Large intestine (tissue), 3 donors: ENCODE results near the gene CLASP1. TPM values are rescaled to one million over a fixed set of nuclear protein-coding genes. Genes with fewer than 3 reads are reported as not detected.
"Not testable (repeated sequence)": the region's sequence is repeated elsewhere in the genome, so short reads cannot be mapped to it uniquely, and the experiment has no call there.

ENCODE experiments used
- DNase-seq, 2 donors: peaks; one replicate each; pipeline versions ENCODE4 v3.0.0 to v3.0.0-alpha.2; 2013
- H3K27ac ChIP-seq: one replicate; pipeline ENCODE4 v1.5.1; 2013; ENCODE audit warnings: low read length
- H3K27me3 ChIP-seq: 2 replicates; pipeline ENCODE4 v1.6.1; 2013; ENCODE audit warnings: low read length; ENCODE audit not compliant: control insufficient read depth, insufficient read depth
- H3K36me3 ChIP-seq: 2 replicates; pipeline ENCODE4 v1.6.1; 2013; ENCODE audit warnings: low read length; ENCODE audit not compliant: control insufficient read depth, insufficient read depth
- H3K4me1 ChIP-seq: one replicate; pipeline ENCODE4 v1.6.1; 2013; ENCODE audit warnings: low read length; ENCODE audit not compliant: control insufficient read depth, insufficient read depth
- H3K4me3 ChIP-seq: one replicate; pipeline ENCODE4 v1.5.1; 2013; ENCODE audit warnings: low read length
- H3K9me3 ChIP-seq: one replicate; pipeline ENCODE4 v1.6.1; 2013; ENCODE audit warnings: mild to moderate bottlenecking, low read depth, low read length, moderate library complexity; ENCODE audit not compliant: control insufficient read depth
- WGBS: methylation state at CpG from one replicate; pipeline ENCODE4 v1.1.5; 2013; ENCODE audit warnings: low lambda C conversion rate; ENCODE audit not compliant: insufficient coverage; 5-methylcytosine and 5-hydroxymethylcytosine counted together
- polyA plus RNA-seq: library from polyadenylated mRNA; unstranded; fragments of 120-200 nt; gene quantifications from one replicate; pipeline ENCODE4 v1.2.1, GENCODE V29; 2013

The CLASP1 gene
- polyA plus RNA-seq, 1 donor, result 31.8 TPM

GRCh38 chr2:121486191-121486790 lies 163.0 kb downstream of the CLASP1 start:
- Histone ChIP-seq H3K27me3 (no peaks in the 10 kb centered on the region), H3K4me1 (no peaks in the 10 kb centered on the region)

GRCh38 chr2:121485039-121485438 lies 164.2 kb downstream of the CLASP1 start:
- peaks cover 6% of the 10 kb centered on the region for H3K4me1 ChIP-seq
- peaks cover 12% of the 10 kb centered on the region for H3K36me3 ChIP-seq
- DNase-seq, result no peak
- H3K9me3 ChIP-seq, result no peaks in the 10 kb centered on the region
- no peak overlapping the region for H3K27ac ChIP-seq
- no peak overlapping the region for H3K4me3 ChIP-seq
- H3K27me3 ChIP-seq, result no peaks in the 10 kb centered on the region

More at GRCh38 chr2:121486191-121486790, 163.0 kb downstream of the CLASP1 start:
- Histone ChIP-seq H3K27ac (no peak overlapping the region), H3K4me3 (no peak overlapping the region), H3K9me3 (no peaks in the 10 kb centered on the region), H3K36me3 (peaks cover 12% of the 10 kb centered on the region)
- DNase-seq, result no peak

- H3K9me3 ChIP-seq, result no peaks in the 10 kb centered on the region
- peaks cover 6% of the 10 kb centered on the region for H3K4me1 ChIP-seq
- no CpG with 5 or more reads among the region's 2 CpGs for WGBS
- no peak overlapping the region for H3K4me3 ChIP-seq
- peaks cover 12% of the 10 kb centered on the region for H3K36me3 ChIP-seq
- H3K27ac ChIP-seq, result no peak overlapping the region
- no peak for DNase-seq
- no peaks in the 10 kb centered on the region for H3K27me3 ChIP-seq
Measured at GRCh38 chr2:121483846-121484245, 165.4 kb downstream of the CLASP1 start.

- WGBS, result no CpG with 5 or more reads among the region's 1 CpG
- Histone ChIP-seq H3K27ac (no peak overlapping the region), H3K36me3 (peaks cover 12% of the 10 kb centered on the region), H3K4me3 (no peak overlapping the region), H3K4me1 (peaks cover 6% of the 10 kb centered on the region), H3K9me3 (no peaks in the 10 kb centered on the region), H3K27me3 (no peaks in the 10 kb centered on the region)
- no peak for DNase-seq
Measured at GRCh38 chr2:121483021-121483420, 166.2 kb downstream of the CLASP1 start.

GRCh38 chr2:121480826-121481225 lies 168.4 kb downstream of the CLASP1 start:
- 90% methylated on average over 1 of the region's 5 CpGs for WGBS
- peak; percentile 34 to 45 for DNase-seq
- Histone ChIP-seq H3K27ac (peak overlapping the region; percentile 11), H3K9me3 (no peaks in the 10 kb centered on the region), H3K36me3 (peaks cover 12% of the 10 kb centered on the region), H3K4me1 (peaks cover 6% of the 10 kb centered on the region), H3K4me3 (no peak overlapping the region), H3K27me3 (no peaks in the 10 kb centered on the region)

- Histone ChIP-seq H3K36me3 (peaks cover 12% of the 10 kb centered on the region), H3K4me1 (peaks cover 6% of the 10 kb centered on the region), H3K9me3 (no peaks in the 10 kb centered on the region), H3K27me3 (no peaks in the 10 kb centered on the region), H3K27ac (peak overlapping the region; percentile 32), H3K4me3 (no peak overlapping the region)
- 43% methylated on average over 1 of the region's 8 CpGs for WGBS
- DNase-seq, result peak; percentile 71 to 75
Measured at GRCh38 chr2:121479882-121480522, 169.3 kb downstream of the CLASP1 start.

- WGBS, result 75% methylated on average over 3 of the region's 6 CpGs
- Histone ChIP-seq H3K36me3 (peaks cover 9% of the 10 kb centered on the region), H3K4me1 (peaks cover 6% of the 10 kb centered on the region), H3K4me3 (no peak overlapping the region), H3K27ac (no peak overlapping the region), H3K9me3 (no peaks in the 10 kb centered on the region), H3K27me3 (no peaks in the 10 kb centered on the region)
- DNase-seq, result no peak
Measured at GRCh38 chr2:121478996-121479745, 170.1 kb downstream of the CLASP1 start.

GRCh38 chr2:121478358-121478995 lies 170.8 kb downstream of the CLASP1 start:
- not testable (repeated sequence) for H3K27ac ChIP-seq, H3K9me3 ChIP-seq, H3K4me3 ChIP-seq, H3K27me3 ChIP-seq, H3K4me1 ChIP-seq, DNase-seq, H3K36me3 ChIP-seq
- no CpG with 5 or more reads among the region's 7 CpGs for WGBS

- Histone ChIP-seq H3K27ac (no peak overlapping the region), H3K36me3 (no peaks in the 10 kb centered on the region), H3K27me3 (no peaks in the 10 kb centered on the region), H3K9me3 (no peaks in the 10 kb centered on the region), H3K4me1 (peaks cover 6% of the 10 kb centered on the region), H3K4me3 (no peak overlapping the region)
- DNase-seq, result no peak
- WGBS, result no CpG with 5 or more reads among the region's 3 CpGs
Measured at GRCh38 chr2:121476684-121477083, 172.6 kb downstream of the CLASP1 start.

GRCh38 chr2:121475811-121476571 lies 173.3 kb downstream of the CLASP1 start:
- H3K9me3 ChIP-seq, result no peaks in the 10 kb centered on the region
- H3K4me1 ChIP-seq, result peaks cover 6% of the 10 kb centered on the region
- H3K36me3 ChIP-seq, result peaks cover under 1% of the 10 kb centered on the region
- no peaks in the 10 kb centered on the region for H3K27me3 ChIP-seq
- H3K4me3 ChIP-seq, result no peak overlapping the region
- no peak overlapping the region for H3K27ac ChIP-seq
- WGBS, result no CpG with 5 or more reads among the region's 4 CpGs
- DNase-seq, result no peak
